H1 (cell line): ENCODE measurements around the gene CHRNA4. TPM values are rescaled to one million over a fixed set of nuclear protein-coding genes. Genes with fewer than 3 reads are reported as not detected.

Experiments
- CTCF ChIA-PET: fragments of 300-600 bp; sonication (Branson Sonifier 250); formaldehyde crosslinking; loops from one replicate; lab custom pipeline; 2021; ENCODE audit not compliant: partially characterized antibody; lab: Charles Lee
- POLR2A ChIA-PET: fragments of 300-600 bp; sonication (Branson Sonifier 250); formaldehyde crosslinking; loops from one replicate; lab custom pipeline; 2021; ENCODE audit warnings: inconsistent platforms; ENCODE audit not compliant: partially characterized antibody; lab: Charles Lee
- DNase-seq, 2 experiments: peaks; one replicate each; pipeline versions ENCODE4 v3.0.0 to v3.0.0-alpha.2; 2010 to 2022; ENCODE audit warnings: low spot score in 2 of 2, low read depth in 1 of 2, mixed read lengths in 1 of 2
- FAIRE-seq: peaks from 2 replicates; lab custom pipeline; 2011; peaks lifted over from hg19 to GRCh38; lab: Jason Lieb, UNC
- H2AFZ ChIP-seq: 2 replicates; pipeline ENCODE4 v1.8.1; 2012; ENCODE audit warnings: low read length, inconsistent platforms
- H2AK5ac ChIP-seq: 2 replicates; pipeline ENCODE4 v1.6.1; 2013; ENCODE audit warnings: low read depth, low read length
- H2BK120ac ChIP-seq: replicated peaks from 2 replicates; pipeline ENCODE3; 2013; ENCODE audit warnings: low read depth, low read length, inconsistent platforms
- H2BK12ac ChIP-seq: 2 replicates; pipeline ENCODE4 v1.6.1; 2013; ENCODE audit warnings: low read depth, low read length
- H2BK15ac ChIP-seq: 2 replicates; pipeline ENCODE4 v1.6.1; 2013; ENCODE audit warnings: low read length
- H2BK20ac ChIP-seq: 2 replicates; pipeline ENCODE4 v1.6.1; 2013; ENCODE audit warnings: low read length
- H2BK5ac ChIP-seq: 2 replicates; pipeline ENCODE4 v1.6.1; 2013; ENCODE audit warnings: low read depth, low read length
- H3K14ac ChIP-seq: 2 replicates; pipeline ENCODE4 v1.6.1; 2013; ENCODE audit warnings: inconsistent platforms; ENCODE audit not compliant: insufficient read length
- H3K18ac ChIP-seq: 2 replicates; pipeline ENCODE4 v1.6.1; 2013; ENCODE audit warnings: low read length; ENCODE audit errors: extremely low read depth
- H3K23ac ChIP-seq: 2 replicates; pipeline ENCODE4 v1.6.1; 2013; ENCODE audit warnings: inconsistent platforms; ENCODE audit not compliant: insufficient read length
- H3K23me2 ChIP-seq: 2 replicates; pipeline ENCODE4 v1.6.1; 2013; ENCODE audit warnings: low read depth, low read length
- H3K27ac ChIP-seq: 2 replicates; pipeline ENCODE4 v1.6.1; 2011; ENCODE audit warnings: low read depth, low read length, inconsistent platforms
- H3K27me3 ChIP-seq, 4 experiments: replicated peaks in 1 of 4; 1 replicate in 1 of 4; 2 replicates in 3 of 4; pipeline versions ENCODE4 v1.6.1 to v1.8.1; 2011 to 2013; ENCODE audit warnings: low read length in 3 of 4, mild to moderate bottlenecking in 3 of 4, inconsistent platforms in 2 of 4, mixed read lengths in 2 of 4, moderate library complexity in 1 of 4; ENCODE audit not compliant: control insufficient read depth in 3 of 4, insufficient read depth in 3 of 4; ENCODE audit errors: extremely low read depth in 1 of 4
- H3K36me3 ChIP-seq, 4 experiments: 2 replicates each; pipeline versions ENCODE4 v1.6.1 to v1.8.1; 2011 to 2013; ENCODE audit warnings: mild to moderate bottlenecking in 4 of 4, low read length in 3 of 4, moderate library complexity in 2 of 4, control low read depth in 1 of 4, inconsistent platforms in 1 of 4; ENCODE audit not compliant: insufficient read depth in 4 of 4, control insufficient read depth in 2 of 4
- H3K4ac ChIP-seq: replicated peaks from 2 replicates; pipeline ENCODE3; 2013; ENCODE audit warnings: low read length, low read depth, mixed read lengths, inconsistent platforms; ENCODE audit not compliant: insufficient read length
- H3K4me1 ChIP-seq, 4 experiments: replicated peaks in 1 of 4; 1 replicate in 1 of 4; 2 replicates in 3 of 4; pipeline versions ENCODE4 v1.6.1 to v1.8.1; 2011 to 2013; ENCODE audit warnings: low read length in 3 of 4, inconsistent platforms in 2 of 4, mixed read lengths in 1 of 4; ENCODE audit not compliant: insufficient read depth in 4 of 4, control insufficient read depth in 3 of 4
- H3K4me2 ChIP-seq, 2 experiments: 2 replicates each; pipeline versions ENCODE4 v1.6.1 to v1.8.1; 2011 to 2013; ENCODE audit warnings: low read depth in 2 of 2, low read length in 2 of 2, control low read depth in 1 of 2, inconsistent platforms in 1 of 2, mild to moderate bottlenecking in 1 of 2; ENCODE audit not compliant: insufficient read depth in 1 of 2
- H3K4me3 ChIP-seq, 4 experiments: fragments of 200-600, 300-600 bp in 1 of 4; sonication (generic), shearing (Covaris generic), sonication (Bioruptor Twin) in 1 of 4; 2 replicates each; pipeline versions ENCODE4 v1.5.1 to v1.8.1; 2011 to 2016; ENCODE audit warnings: low read length in 4 of 4, low read depth in 3 of 4, control low read depth in 2 of 4, inconsistent platforms in 2 of 4, mild to moderate bottlenecking in 2 of 4, mixed read lengths in 1 of 4, moderate library complexity in 1 of 4; ENCODE audit not compliant: insufficient read depth in 2 of 4; ENCODE audit errors: extremely low read depth in 1 of 4
- H3K56ac ChIP-seq: replicated peaks from 2 replicates; pipeline ENCODE3; 2013; ENCODE audit warnings: low read depth, mild to moderate bottlenecking, mixed read lengths, low read length, inconsistent platforms; ENCODE audit not compliant: insufficient read length
- H3K79me1 ChIP-seq: 2 replicates; pipeline ENCODE4 v1.6.1; 2013; ENCODE audit warnings: low read depth, low read length, control low read depth
- H3K79me2 ChIP-seq, 2 experiments: 2 replicates each; pipeline versions ENCODE4 v1.6.1 to v1.8.1; 2012 to 2013; ENCODE audit warnings: low read length in 2 of 2, mild to moderate bottlenecking in 2 of 2, inconsistent platforms in 1 of 2; ENCODE audit not compliant: insufficient read depth in 2 of 2, control insufficient read depth in 1 of 2
- H3K9ac ChIP-seq, 4 experiments: replicated peaks in 1 of 4; 1 replicate in 1 of 4; 2 replicates in 3 of 4; pipeline versions ENCODE4 v1.6.1 to v1.8.1; 2011 to 2013; ENCODE audit warnings: low read depth in 3 of 4, low read length in 3 of 4, control low read depth in 2 of 4, mild to moderate bottlenecking in 2 of 4, moderate library complexity in 2 of 4, inconsistent platforms in 1 of 4; ENCODE audit errors: extremely low read depth in 1 of 4
- H3K9me3 ChIP-seq, 2 experiments: 2 replicates each; pipeline versions ENCODE4 v1.6.1 to v1.8.1; 2012 to 2013; ENCODE audit warnings: mild to moderate bottlenecking in 2 of 2, moderate library complexity in 2 of 2, control low read depth in 1 of 2, inconsistent platforms in 1 of 2, low read depth in 1 of 2, low read length in 1 of 2, mixed read lengths in 1 of 2; ENCODE audit not compliant: insufficient read depth in 2 of 2
- H4K20me1 ChIP-seq, 2 experiments: replicated peaks in 1 of 2; 2 replicates each; pipeline versions ENCODE3 to v1.8.1; 2011 to 2013; ENCODE audit warnings: inconsistent platforms in 2 of 2, low read length in 2 of 2, mild to moderate bottlenecking in 1 of 2; ENCODE audit not compliant: insufficient read depth in 2 of 2, control insufficient read depth in 1 of 2
- H4K5ac ChIP-seq: 2 replicates; pipeline ENCODE4 v1.6.1; 2013; ENCODE audit warnings: low read length, low read depth, mixed read lengths, inconsistent platforms; ENCODE audit not compliant: insufficient read length
- H4K8ac ChIP-seq: 2 replicates; pipeline ENCODE4 v1.8.0; 2013; ENCODE audit warnings: mild to moderate bottlenecking, moderate library complexity, low read length, inconsistent platforms; ENCODE audit not compliant: insufficient read depth; ENCODE audit errors: extremely low read depth
- H4K91ac ChIP-seq: replicated peaks from 2 replicates; pipeline ENCODE3; 2013; ENCODE audit warnings: low read length, mixed read lengths, inconsistent platforms; ENCODE audit not compliant: insufficient read length
- BACH1 ChIP-seq: IDR thresholded peaks from 2 replicates; pipeline ENCODE4 v1.6.1; 2012; ENCODE audit warnings: low read length, improper control_type of control experiment
- FOSL1 ChIP-seq: IDR thresholded peaks from 2 replicates; pipeline ENCODE4 v1.6.1; 2011; ENCODE audit warnings: mild to moderate bottlenecking, low read depth, low read length, moderate library complexity; ENCODE audit not compliant: insufficient read depth
- JUND ChIP-seq: IDR thresholded peaks from 2 replicates; pipeline ENCODE4 v1.6.1; 2011; ENCODE audit warnings: mild to moderate bottlenecking, improper control_type of control experiment, low read length
- MAFK ChIP-seq: IDR thresholded peaks from 2 replicates; pipeline ENCODE4 v1.6.1; 2012; ENCODE audit warnings: low read depth, mild to moderate bottlenecking, improper control_type of control experiment, low read length
- NANOG ChIP-seq: IDR thresholded peaks from 2 replicates; pipeline ENCODE4 v1.6.1; 2011; ENCODE audit warnings: low read length, low read depth, mild to moderate bottlenecking, inconsistent platforms; ENCODE audit not compliant: insufficient read depth, poor library complexity, severe bottlenecking
- PHF8 ChIP-seq: fragments of 200-600 bp; sonication (generic); conservative IDR thresholded peaks from 2 replicates; pipeline ENCODE4 v1.7.1; 2012; ENCODE audit warnings: low read depth, mild to moderate bottlenecking, inconsistent platforms, low read length, moderate library complexity
- POLR2AphosphoS5 ChIP-seq: IDR thresholded peaks from 2 replicates; pipeline ENCODE4 v1.6.1; 2011; ENCODE audit warnings: low read depth, low read length
- SP2 ChIP-seq: IDR thresholded peaks from 2 replicates; pipeline ENCODE4 v1.6.1; 2012; ENCODE audit warnings: mild to moderate bottlenecking, low read length, inconsistent platforms
- SP4 ChIP-seq: IDR thresholded peaks from 2 replicates; pipeline ENCODE4 v1.6.1; 2012; ENCODE audit warnings: low read length, inconsistent platforms
- SUZ12 ChIP-seq: fragments of 200-600 bp; sonication (generic); IDR thresholded peaks from 2 replicates; pipeline ENCODE4 v1.6.1; 2012; ENCODE audit warnings: mild to moderate bottlenecking, inconsistent platforms, low read length, moderate library complexity, mixed read lengths
- WGBS, 2 experiments: shearing (Covaris generic) in 1 of 2; methylation state at CpG; one replicate each; pipeline versions ENCODE4 v1.1.6 to v1.1.7; 2013 to 2015; ENCODE audit warnings: low lambda C conversion rate in 2 of 2, mixed read lengths in 2 of 2, inconsistent platforms in 1 of 2, low coverage in 1 of 2, missing lambda C conversion rate in 1 of 2; ENCODE audit not compliant: insufficient replicate concordance in 2 of 2, insufficient coverage in 1 of 2, insufficient read length in 1 of 2; ENCODE audit errors: extremely low coverage in 1 of 2, missing lambda C conversion rate in 1 of 2; 5-methylcytosine and 5-hydroxymethylcytosine counted together
- polyA plus RNA-seq, 7 experiments: library from polyadenylated mRNA; depleted of rRNA in 3 of 7; stranded (reverse) in 5 of 7; unstranded in 2 of 7; fragments of >200 nt in 5 of 7; fragments of 200-250 nt in 2 of 7; gene quantifications; 1 replicate in 5 of 7; 2 replicates in 1 of 7; 4 replicates in 1 of 7; pipeline versions ENCODE4 v1.2.1 to v1.2.3, GENCODE V29; 2011 to 2013; ENCODE audit warnings: missing spikeins in 2 of 7, mixed read lengths in 2 of 7
- total RNA-seq: library from RNA; stranded (reverse); fragmentation: NEBNext Ultra II Directional; extraction: Animal tissue kit (Norgen Biotek cat#: 25700); gene quantifications from 2 replicates; pipeline ENCODE4 v1.2.1, GENCODE V29; 2021

CHRNA4 gene
- total and polyA plus RNA-seq, 2 of the 8 experiments (the other 6 are each of a cell fraction or from before 2014, with no cell fraction given) = 4.3 to 5.7 TPM

GRCh38 chr20:63320616-63321147 is 40.5 kb downstream of the CHRNA4 start:
- H2BK15ac ChIP-seq = no peak overlapping the region
- H2AFZ ChIP-seq = no peak overlapping the region
- H3K18ac ChIP-seq = no peak overlapping the region
- no peak overlapping the region for H2BK5ac ChIP-seq
- no peaks in the 10 kb centered on the region for H3K27me3 ChIP-seq
- no peaks in the 10 kb centered on the region for H4K20me1 ChIP-seq
- H3K4me1 ChIP-seq = no peaks in the 10 kb centered on the region; a peak in 1 of 7 replicates
- TF ChIP-seq SP2 = no peak
- no peak for TF ChIP-seq MAFK
- no peak for TF ChIP-seq SUZ12
- no peak for TF ChIP-seq JUND
- TF ChIP-seq BACH1 = no peak
- TF ChIP-seq FOSL1 = no peak
- TF ChIP-seq NANOG = no peak
- TF ChIP-seq POLR2AphosphoS5 = no peak
- no peak for TF ChIP-seq PHF8
- no peak for TF ChIP-seq SP4
- TF ChIP-seq, all 59 proteins: peak for 0
- Histone ChIP-seq H4K5ac (no peak overlapping the region), H3K4ac (no peak overlapping the region), H3K9ac (no peak overlapping the region), H2BK20ac (no peak overlapping the region), H3K14ac (no peak overlapping the region), H3K4me3 (no peak overlapping the region), H4K8ac (no peak overlapping the region), H3K9me3 (no peaks in the 10 kb centered on the region), H2AK5ac (no peak overlapping the region), H2BK12ac (no peak overlapping the region), H3K23ac (no peak overlapping the region), H3K79me2 (no peaks in the 10 kb centered on the region), H3K23me2 (no peaks in the 10 kb centered on the region), H3K27ac (no peak overlapping the region), H3K56ac (no peak overlapping the region), H2BK120ac (no peak overlapping the region), H3K36me3 (no peaks in the 10 kb centered on the region), H3K79me1 (no peaks in the 10 kb centered on the region), H4K91ac (no peak overlapping the region), H3K4me2 (no peak overlapping the region)
- 85% methylated on average over 8 of the region's 10 CpGs; no CpG with 5 or more reads in 1 of the 2 experiments for WGBS, 2 experiments
- FAIRE-seq (no peak), DNase-seq (no peak)
- POLR2A ChIA-PET = interaction anchor here (1.1 kb wide), 1 partner anchor 11 kb away, joined by 3 read pairs; no protein-coding TSS in a partner anchor
- CTCF ChIA-PET = interaction anchor here (1.0 to 6.6 kb wide), 6 partner anchors 8 to 61 kb away, joined by 3 to 45 read pairs (median 8); no protein-coding TSS in a partner anchor
